Testis (tissue), 2 donors: Measurements from ENCODE around the gene FAM107B.

Experiments
- CTCF ChIP-seq, 3 experiments: fragments of 450-650 bp in 2 of 3; fragments of 200-600 bp in 1 of 3; sonication (generic) in 1 of 3; IDR thresholded peaks; one replicate each; pipeline ENCODE4 v1.5.1; 2016 to 2019; ENCODE audit warnings: antibody characterized with exemption in 3 of 3, mild to moderate bottlenecking in 2 of 3, moderate library complexity in 1 of 3
- POLR2A ChIP-seq: fragments of 450-650 bp; IDR thresholded peaks from one replicate; pipeline ENCODE4 v1.6.1; 2017; ENCODE audit warnings: antibody characterized with exemption, mild to moderate bottlenecking, moderate library complexity

DNA sequence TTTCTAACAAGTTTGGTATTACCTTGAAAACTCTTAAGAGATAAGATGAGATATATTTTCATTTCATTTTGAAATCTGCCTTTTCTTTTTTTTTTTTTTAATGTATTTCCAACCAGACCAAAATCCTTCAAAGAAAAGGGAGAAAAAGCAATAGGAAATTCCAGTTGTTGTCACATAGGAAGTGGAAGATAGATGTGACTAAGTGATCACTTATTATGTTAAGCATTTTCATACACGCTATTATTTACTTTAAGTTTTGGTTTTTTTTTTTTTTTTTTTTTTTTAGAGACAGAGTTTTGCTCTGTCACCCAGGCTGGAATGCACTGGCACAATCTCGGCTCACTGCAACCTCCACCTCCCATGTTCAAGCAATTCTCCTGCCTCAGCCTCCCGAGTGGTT, 246.8 kb downstream of the FAM107B start:
- TF ChIP-seq CTCF (IDR thresholded peaks at IDR 0.05), result no peak
- TF ChIP-seq POLR2A, result no peak
